HG03460 (cell line): ENCODE data around the gene KLHDC8B.

Experiments
- ATAC-seq: cut with Tn5 transposase; IDR thresholded peaks from one replicate; pipeline ENCODE4 v1.9.1; 2021; ENCODE audit not compliant: unreplicated experiment

KLHDC8B gene

GRCh38 chr3:49171119-49171774 is at the start of gene KLHDC8B:
Gene KLHDC8B (plus strand): TSS chr3:49171598. CDS start chr3:49172770, 1,172 bp downstream.
- ATAC-seq: no peak

DNA sequence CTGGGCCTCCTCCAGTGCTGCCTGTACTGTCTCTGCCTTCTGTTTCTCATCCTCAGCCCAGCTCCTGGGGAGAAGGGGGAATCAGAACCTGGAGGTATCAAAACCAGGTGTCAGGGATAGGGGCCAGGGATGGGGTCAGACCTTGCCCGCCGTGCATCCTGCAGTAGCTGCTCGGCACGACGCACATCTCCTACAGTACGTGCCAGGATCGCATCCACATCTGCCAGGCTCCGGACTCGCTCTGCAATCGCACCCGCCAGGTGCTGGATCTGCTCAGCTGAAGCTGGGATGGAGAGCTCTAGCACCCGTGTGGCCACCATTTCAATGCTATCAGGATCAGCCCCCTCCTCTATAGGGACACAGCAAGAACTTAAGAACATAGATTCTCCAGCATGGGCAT is 49.4 kb upstream of the KLHDC8B start:
- no peak for ATAC-seq

- no peak for ATAC-seq
Observed at GRCh38 chr3:49122451-49122850, 48.9 kb upstream of the KLHDC8B start.

DNA sequence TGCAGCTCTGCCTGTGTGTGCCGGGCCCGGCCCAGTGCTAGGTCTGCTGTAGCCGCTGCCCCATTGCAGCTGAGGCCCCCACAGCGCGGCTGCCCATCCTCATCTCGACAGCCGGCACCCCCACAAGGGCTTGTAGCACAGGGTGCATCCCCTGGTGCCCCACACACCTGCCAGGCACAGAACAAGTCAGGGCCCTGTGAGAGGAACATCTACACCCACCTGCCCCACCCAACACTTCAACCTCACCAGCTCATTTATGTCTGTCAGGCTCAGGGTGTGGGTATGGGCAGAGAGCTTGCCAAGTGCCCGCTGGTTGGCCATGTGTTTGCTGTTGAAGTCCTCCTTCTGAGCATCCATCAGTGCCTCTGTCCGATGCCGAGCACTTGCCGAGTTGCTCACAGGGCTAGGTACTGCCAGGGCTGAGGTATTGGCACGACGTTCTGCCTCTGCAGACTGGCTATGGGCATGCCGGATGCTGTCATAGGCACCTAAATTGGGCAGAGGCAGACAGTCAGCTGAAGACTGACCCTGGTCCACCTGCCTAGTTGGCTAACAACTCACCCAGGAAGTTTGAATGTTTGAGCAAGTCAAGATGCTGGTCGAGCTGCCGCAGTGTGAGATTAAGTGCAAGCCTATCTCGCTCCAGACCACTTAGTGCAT is 48.4 kb upstream of the KLHDC8B start:
- ATAC-seq: no peak

DNA sequence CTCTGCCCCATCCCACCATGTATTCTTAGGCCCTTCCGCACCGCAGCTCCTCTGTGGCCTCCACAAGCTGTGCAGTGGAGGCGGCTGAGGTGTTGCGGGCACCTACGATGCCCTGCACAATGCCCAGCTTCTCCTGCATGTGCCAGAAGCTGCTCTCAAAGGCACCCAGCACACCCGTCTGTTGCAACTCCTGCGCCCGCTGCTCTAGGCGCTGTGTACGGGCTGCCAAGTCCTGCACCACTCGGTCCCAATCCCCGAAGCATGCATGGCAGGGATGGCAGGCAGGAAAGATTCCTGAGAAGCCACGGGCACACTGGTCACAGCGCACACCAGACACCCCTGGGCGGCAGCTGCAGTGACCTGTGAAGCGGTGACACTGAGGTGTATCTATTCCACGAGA is 47.7 kb upstream of the KLHDC8B start:
- no peak for ATAC-seq

- ATAC-seq: no peak
Observed at GRCh38 chr3:49124203-49124602, 47.2 kb upstream of the KLHDC8B start.

- no peak for ATAC-seq
Observed at GRCh38 chr3:49124991-49125670, 46.3 kb upstream of the KLHDC8B start.

GRCh38 chr3:49131040-49131439 is 40.4 kb upstream of the KLHDC8B start:
- ATAC-seq: no peak

DNA sequence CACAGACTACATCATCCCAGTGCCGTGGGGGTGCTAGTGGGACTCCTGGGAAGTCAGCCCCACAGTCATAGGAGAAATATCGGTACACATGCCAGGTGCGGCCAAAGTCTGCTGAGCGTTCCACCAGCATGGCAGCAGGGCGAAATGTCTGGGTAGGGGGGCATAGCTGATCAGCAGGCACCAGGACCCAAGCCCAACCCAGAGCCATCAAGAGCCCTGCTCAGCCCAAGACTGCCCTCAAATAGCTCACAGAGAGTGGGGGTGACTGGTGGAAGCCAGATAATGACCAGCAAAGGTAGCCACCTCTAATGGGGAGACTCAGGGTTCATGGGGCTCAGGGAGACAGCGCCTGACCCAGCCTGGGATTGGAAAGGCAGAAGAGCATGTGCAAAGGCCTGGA is 39.8 kb upstream of the KLHDC8B start:
- no peak for ATAC-seq

GRCh38 chr3:49132073-49132436 is 39.3 kb upstream of the KLHDC8B start:
- no peak for ATAC-seq

DNA sequence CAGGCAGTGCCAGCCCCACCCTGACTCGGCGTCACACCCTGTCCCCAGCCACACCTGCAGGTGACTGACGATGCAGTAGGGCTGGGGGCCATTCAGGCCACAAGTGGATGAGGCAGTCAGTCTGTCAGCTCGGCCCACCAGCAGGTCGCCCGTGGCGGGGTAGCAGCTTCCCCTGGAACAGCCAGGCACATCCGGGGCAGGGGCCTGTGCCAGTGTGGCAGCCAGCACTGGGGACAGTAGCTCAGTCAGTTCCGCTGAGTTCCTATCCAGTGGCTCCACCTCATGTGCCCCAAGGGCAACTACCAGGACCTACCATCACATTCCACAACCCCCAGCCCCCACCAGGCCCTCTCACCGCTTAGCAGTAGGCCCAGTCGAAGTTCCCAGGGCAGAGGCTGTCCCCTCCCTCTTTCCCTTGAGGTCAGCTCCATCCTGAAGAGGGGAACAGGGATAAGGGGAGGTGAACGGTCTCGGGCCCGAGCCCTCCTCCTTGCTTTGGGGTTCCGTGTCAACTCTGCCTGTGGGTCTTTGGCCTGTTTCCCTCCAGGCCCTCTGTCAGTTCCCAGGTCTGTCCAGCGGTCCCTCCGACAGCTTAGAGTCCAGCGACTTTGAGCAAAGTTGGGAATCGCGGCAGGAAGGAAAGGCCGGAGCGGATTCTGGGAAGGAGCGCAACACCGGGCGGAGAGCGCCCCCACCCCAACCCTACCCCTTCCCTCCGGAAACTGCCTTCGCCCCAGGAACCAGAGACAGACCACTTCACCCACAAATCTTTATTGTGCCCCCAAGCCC is 38.8 kb upstream of the KLHDC8B start, which contains the start of gene LAMB2:
LAMB2 (minus strand) TSS at position 614 of the 789 bp plus-strand sequence; CDS start at position 431, 183 bp downstream.
- no peak for ATAC-seq

GRCh38 chr3:49133226-49133951 is 38.0 kb upstream of the KLHDC8B start:
- ATAC-seq: no peak

- no peak for ATAC-seq
Observed at GRCh38 chr3:49134471-49135265, 36.7 kb upstream of the KLHDC8B start.

DNA sequence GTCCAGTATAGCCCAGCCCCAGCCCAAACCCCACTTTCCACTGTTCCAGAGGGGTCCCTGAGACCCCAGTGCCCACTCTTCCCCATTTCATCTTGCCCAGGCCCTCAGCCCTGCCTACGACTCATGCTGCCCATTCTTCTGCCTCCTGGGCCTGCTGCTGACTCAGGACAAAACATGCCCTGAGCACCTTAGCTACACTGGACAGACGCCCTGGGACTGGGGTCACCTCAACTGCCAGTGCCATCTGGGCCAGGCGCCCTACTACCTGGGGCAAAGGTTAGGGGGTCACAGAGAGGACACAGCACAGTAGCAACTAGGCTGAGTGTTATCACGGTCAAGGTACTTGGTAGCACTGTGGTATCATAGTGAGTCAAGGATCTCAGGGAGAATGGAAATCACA is 35.9 kb upstream of the KLHDC8B start:
- no peak for ATAC-seq

- ATAC-seq: no peak
Observed at GRCh38 chr3:49140080-49140479, 31.3 kb upstream of the KLHDC8B start.

GRCh38 chr3:49148159-49148558 is 23.2 kb upstream of the KLHDC8B start:
- ATAC-seq: no peak

DNA sequence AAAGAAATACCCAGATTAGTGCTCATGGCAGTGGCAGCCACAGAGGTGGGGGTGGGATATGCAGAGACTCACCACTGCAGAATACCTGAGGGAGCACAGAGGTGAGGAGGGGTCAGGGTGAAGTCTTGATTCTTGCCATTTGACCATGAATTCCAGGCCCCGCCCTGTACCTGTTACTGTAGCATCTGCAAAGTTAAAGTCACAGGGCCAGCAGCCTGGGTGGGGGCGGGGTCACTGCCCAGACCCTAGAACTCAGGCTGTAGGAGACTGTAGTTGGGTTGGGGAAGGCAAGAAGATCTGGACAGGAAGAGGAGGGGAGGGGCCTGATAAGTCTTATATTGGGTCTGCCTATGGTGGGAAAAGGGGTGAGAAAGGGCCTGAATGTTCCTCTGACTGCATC is 19.8 kb upstream of the KLHDC8B start:
- no peak for ATAC-seq

GRCh38 chr3:49153349-49153912 is 18.0 kb upstream of the KLHDC8B start:
- ATAC-seq: no peak

GRCh38 chr3:49157289-49157688 is 14.1 kb upstream of the KLHDC8B start:
- ATAC-seq: no peak
